K562 (cell line): Measurements from ENCODE around the gene ADAMTSL3. TPM values are rescaled to one million over a fixed set of nuclear protein-coding genes. Genes with fewer than 3 reads are reported as not detected.

Source experiments
- ATAC-seq: fragments of 200-7000 bp; cut with Tn5 transposase; 3 replicates; pipeline ENCODE4 v1.9.1; 2020; ENCODE audit warnings: moderate library complexity
- BruUV-seq: library from RNA; stranded (reverse); fragments of 400-500 nt; replicated peaks from 2 replicates; lab custom pipeline; 2021; lab: Mats Ljungman, UMichigan
- CTCF ChIA-PET: fragments of 300-600 bp; formaldehyde crosslinking; extraction: SDS; loops from one replicate; lab custom pipeline; 2021; ENCODE audit warnings: low intra/inter-chr PET ratio; lab: Yijun Ruan, JAX
- POLR2A ChIA-PET: fragments of 300-600, 350-650 bp; sonication (Branson Sonifier 250); formaldehyde crosslinking; extraction: SDS; loops from one replicate; lab custom pipeline; 2021; ENCODE audit warnings: antibody characterized with exemption, inconsistent platforms; lab: Yijun Ruan, JAX
- DNase-seq, 4 experiments: peaks; one replicate each; pipeline versions ENCODE4 v3.0.0 to v3.0.0-alpha.2; 2011 to 2018; ENCODE audit warnings: low spot score in 3 of 4, mixed read lengths in 3 of 4; ENCODE audit errors: extremely low read depth in 1 of 4
- FAIRE-seq: peaks from 2 replicates; lab custom pipeline; 2011; peaks lifted over from hg19 to GRCh38; lab: Jason Lieb, UNC
- H2AFZ ChIP-seq: 2 replicates; pipeline ENCODE4 v1.6.0; 2011; ENCODE audit warnings: low read depth, low read length, control low read depth, inconsistent platforms
- H3K27ac ChIP-seq: fragments of 200-600 bp; 3 replicates; pipeline ENCODE4 v1.8.0; 2011; ENCODE audit warnings: low read depth, mild to moderate bottlenecking, control low read depth, inconsistent platforms, low read length, moderate library complexity, mixed read lengths; ENCODE audit errors: extremely low read depth
- H3K27me3 ChIP-seq, 2 experiments: fragments of 300-600 bp in 1 of 2; 2 replicates in 1 of 2; 3 replicates in 1 of 2; pipeline versions ENCODE4 v1.6.0 to v1.8.0; 2011; ENCODE audit warnings: inconsistent platforms in 2 of 2, low read length in 2 of 2, mild to moderate bottlenecking in 1 of 2, mixed read lengths in 1 of 2, moderate library complexity in 1 of 2; ENCODE audit not compliant: control insufficient read depth in 2 of 2, insufficient read depth in 2 of 2
- H3K36me3 ChIP-seq: fragments of 300-600 bp; 3 replicates; pipeline ENCODE4 v1.8.0; 2011; ENCODE audit warnings: mild to moderate bottlenecking, low read length, inconsistent platforms; ENCODE audit not compliant: control insufficient read depth, insufficient read depth
- H3K4me1 ChIP-seq, 2 experiments: fragments of 200-600 bp in 1 of 2; replicated peaks in 1 of 2; 2 replicates in 1 of 2; 3 replicates in 1 of 2; pipeline versions ENCODE4 v1.5.1 to v1.8.0; 2011; ENCODE audit warnings: inconsistent platforms in 2 of 2, low read length in 2 of 2, mild to moderate bottlenecking in 1 of 2, mixed read lengths in 1 of 2, moderate library complexity in 1 of 2; ENCODE audit not compliant: control insufficient read depth in 2 of 2, insufficient read depth in 2 of 2
- H3K4me2 ChIP-seq: 2 replicates; pipeline ENCODE4 v1.6.1; 2011; ENCODE audit warnings: low read length, control low read depth, inconsistent platforms, mixed read lengths; ENCODE audit not compliant: insufficient read depth
- H3K4me3 ChIP-seq: fragments of 200-600 bp; sonication (generic), shearing (Covaris generic); 2 replicates; pipeline ENCODE4 v1.5.1; 2016; ENCODE audit warnings: control low read depth, inconsistent platforms
- H3K79me2 ChIP-seq: fragments of 200-600 bp; 3 replicates; pipeline ENCODE4 v1.8.0; 2011; ENCODE audit warnings: low read length, inconsistent platforms; ENCODE audit not compliant: control insufficient read depth, insufficient read depth
- H3K9ac ChIP-seq, 2 experiments: 2 replicates each; pipeline versions ENCODE4 v1.6.0 to v1.6.1; 2011; ENCODE audit warnings: low read depth in 2 of 2, low read length in 2 of 2, control low read depth in 1 of 2, inconsistent platforms in 1 of 2, mild to moderate bottlenecking in 1 of 2, mixed read lengths in 1 of 2; ENCODE audit not compliant: insufficient read depth in 1 of 2
- H3K9me1 ChIP-seq: one replicate; pipeline ENCODE4 v1.6.0; 2011; ENCODE audit warnings: inconsistent platforms, mild to moderate bottlenecking, low read length, moderate library complexity; ENCODE audit not compliant: control insufficient read depth, insufficient read depth
- H3K9me3 ChIP-seq: replicated peaks from 2 replicates; pipeline ENCODE4 v1.5.1; 2011; ENCODE audit warnings: low read depth, low read length, inconsistent platforms; ENCODE audit not compliant: control insufficient read depth, insufficient read depth
- H4K20me1 ChIP-seq: replicated peaks from 2 replicates; pipeline ENCODE4 v1.6.1; 2011; ENCODE audit warnings: low read length, inconsistent platforms, mixed read lengths; ENCODE audit not compliant: control insufficient read depth, insufficient read depth
- ASH1L ChIP-seq: fragments of 450-650 bp; IDR thresholded peaks from 2 replicates; pipeline ENCODE4 v1.6.1; 2018; ENCODE audit warnings: borderline replicate concordance, mild to moderate bottlenecking, low read depth; ENCODE audit not compliant: partially characterized antibody
- CHD2 ChIP-seq: IDR thresholded peaks from 2 replicates; pipeline ENCODE4 v1.6.1; 2011; ENCODE audit warnings: low read depth, low read length
- CREB3 ChIP-seq: fragments of 450-650 bp; conservative IDR thresholded peaks from 2 replicates; pipeline ENCODE4 v1.6.1; 2016; ENCODE audit warnings: missing genetic modification characterization, low read depth, mild to moderate bottlenecking, missing compliant biosample characterization, moderate library complexity
- RNF219 ChIP-seq: fragments of 250-450 bp; sonication (Bioruptor Pico); IDR thresholded peaks from 2 replicates; pipeline ENCODE4 v1.5.0; 2022; ENCODE audit warnings: mild to moderate bottlenecking
- SMARCB1 ChIP-seq: IDR thresholded peaks from 2 replicates; pipeline ENCODE4 v1.6.1; 2011; ENCODE audit warnings: improper control_type of control experiment, low read depth; ENCODE audit not compliant: insufficient read length
- WGBS: fragments of 100-300 bp; shearing (Covaris generic); methylation state at CpG from one replicate; pipeline ENCODE4 v1.1.6; 2016; ENCODE audit warnings: low coverage, mixed read lengths; ENCODE audit not compliant: insufficient coverage; ENCODE audit errors: missing lambda C conversion rate; 5-methylcytosine and 5-hydroxymethylcytosine counted together
- in situ Hi-C: fragments of 300-500 bp; cut with MboI; formaldehyde crosslinking; loops from 4 replicates; pipeline ENCODE4 v1.15.0; 2018; ENCODE audit warnings: inconsistent platforms, mixed read lengths
- intact Hi-C: fragments of 100-400 bp; cut with micrococcal nuclease; formaldehyde crosslinking; loops from 2 replicates; pipeline ENCODE4 v1.14.2; 2022
- polyA plus RNA-seq, 8 experiments: library from polyadenylated mRNA; depleted of rRNA in 4 of 8; stranded (reverse) in 5 of 8; unstranded in 3 of 8; fragments of >200 nt; fragmentation: Nextera tagmentation in 2 of 8; fragmentation: Illumina TruSeq in 1 of 8; extraction: Ambion mirVana in 2 of 8; extraction: Trizol in 1 of 8; gene quantifications; 2 replicates each; pipeline versions ENCODE4 v1.2.1 to v1.2.3, GENCODE V29; 2011 to 2014; ENCODE audit warnings: inconsistent platforms in 1 of 8, missing spikeins in 1 of 8
- total RNA-seq, 7 experiments: library from RNA; depleted of rRNA in 6 of 7; stranded (reverse); fragments of >200 nt in 6 of 7; fragmentation: Illumina TruSeq in 2 of 7; extraction: Trizol in 2 of 7; gene quantifications; 2 replicates each; pipeline versions ENCODE4 v1.2.1 to v1.2.3, GENCODE V29; 2011 to 2021; ENCODE audit warnings: low replicate concordance in 1 of 7

ADAMTSL3 gene
- total and polyA plus RNA-seq, 9 of the 15 experiments (the other 6 are each of a cell fraction or from before 2014, with no cell fraction given): 0.01 to 0.18 (median 0.07) TPM; not detected in 3

DNA sequence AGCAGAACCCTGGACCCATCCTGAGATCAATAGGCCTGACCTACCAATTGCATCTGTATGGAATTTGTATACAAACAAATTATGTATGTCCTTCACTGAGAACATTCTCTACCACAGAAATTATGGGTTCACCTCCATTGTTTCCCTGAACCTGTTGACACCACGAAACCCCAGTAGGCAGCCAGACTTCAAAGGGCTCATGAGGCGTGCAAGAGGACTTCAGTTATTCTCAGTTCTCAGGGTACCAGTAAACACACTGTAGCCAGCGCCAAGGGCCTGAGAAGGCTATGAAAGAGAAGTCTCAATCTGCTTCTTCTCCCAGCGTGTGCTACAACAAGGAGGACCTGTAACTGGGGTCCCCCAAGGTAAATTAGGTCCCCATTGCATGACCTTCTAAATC lies 326.7 kb downstream of the ADAMTSL3 start:
- Histone ChIP-seq H3K36me3 (no peaks in the 10 kb centered on the region), H3K4me3 (no peak overlapping the region), H3K9me3 (no peaks in the 10 kb centered on the region), H2AFZ (no peak overlapping the region), H3K79me2 (no peaks in the 10 kb centered on the region), H3K9me1 (no peaks in the 10 kb centered on the region), H3K4me2 (no peak overlapping the region), H4K20me1 (no peaks in the 10 kb centered on the region), H3K27ac (no peak overlapping the region), H3K9ac (no peak overlapping the region), H3K27me3 (peaks cover 0 to 8% of the 10 kb centered on the region in 2 experiments; a peak in 2 of 5 replicates), H3K4me1 (no peaks in the 10 kb centered on the region; a peak in 1 of 5 replicates)
- intact Hi-C loops: no loop called here
- in situ Hi-C loops: no loop called here
- TF ChIP-seq SMARCB1 (no peak), CREB3 (tag) (no peak), RNF219 (CRISPR knock-in tag) (no peak), ASH1L (no peak), CHD2 (no peak)
- BruUV-seq: no TSS peak
- ChIA-PET CTCF (no interaction called here), POLR2A (no interaction called here)
- ATAC-seq (no peak), DNase-seq (no peak), FAIRE-seq (no peak)
- 2% methylated on average over 4 of the region's 4 CpGs for WGBS
